NCI-H1092 treated with DMSO at 0.1 percent for 48 hours (cell line): ENCODE measurements around the gene GLRX5.

Source experiments
- DNase-seq: peaks from one replicate; lab custom pipeline; 2025; lab: John Stamatoyannopoulos, UW

The GLRX5 gene

DNA sequence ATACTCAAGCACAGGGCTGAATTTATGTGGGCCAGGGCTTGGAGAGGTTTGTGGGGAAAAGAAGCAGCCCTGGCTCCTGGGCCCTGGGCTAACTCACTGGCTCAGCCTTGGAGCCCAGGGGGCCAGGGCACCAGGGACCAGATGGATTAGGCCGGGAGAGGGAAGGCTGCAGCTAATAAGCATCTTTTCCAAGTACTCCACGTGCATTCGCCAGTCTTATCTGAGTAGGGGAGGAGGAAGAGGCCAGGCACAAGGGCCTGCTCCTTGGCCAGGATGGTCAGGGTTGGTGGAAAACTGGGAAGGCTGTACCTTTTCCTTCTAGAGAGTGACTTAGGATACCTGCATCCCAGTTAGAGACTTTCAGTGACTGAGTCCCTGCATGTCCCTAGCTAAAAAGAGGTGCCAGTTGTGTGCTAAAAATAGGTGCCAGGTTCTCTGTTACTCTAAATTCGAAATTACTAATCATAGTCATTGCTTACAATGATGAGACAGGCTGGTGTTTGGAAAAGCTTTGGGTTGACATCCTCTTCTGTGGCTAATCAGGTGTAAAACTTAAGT lies 1.3 kb downstream of the GLRX5 start:
- DNase-seq = no peak

GRCh38 chr14:95536671-95537070 lies 1.8 kb downstream of the GLRX5 start:
- no peak for DNase-seq

DNA sequence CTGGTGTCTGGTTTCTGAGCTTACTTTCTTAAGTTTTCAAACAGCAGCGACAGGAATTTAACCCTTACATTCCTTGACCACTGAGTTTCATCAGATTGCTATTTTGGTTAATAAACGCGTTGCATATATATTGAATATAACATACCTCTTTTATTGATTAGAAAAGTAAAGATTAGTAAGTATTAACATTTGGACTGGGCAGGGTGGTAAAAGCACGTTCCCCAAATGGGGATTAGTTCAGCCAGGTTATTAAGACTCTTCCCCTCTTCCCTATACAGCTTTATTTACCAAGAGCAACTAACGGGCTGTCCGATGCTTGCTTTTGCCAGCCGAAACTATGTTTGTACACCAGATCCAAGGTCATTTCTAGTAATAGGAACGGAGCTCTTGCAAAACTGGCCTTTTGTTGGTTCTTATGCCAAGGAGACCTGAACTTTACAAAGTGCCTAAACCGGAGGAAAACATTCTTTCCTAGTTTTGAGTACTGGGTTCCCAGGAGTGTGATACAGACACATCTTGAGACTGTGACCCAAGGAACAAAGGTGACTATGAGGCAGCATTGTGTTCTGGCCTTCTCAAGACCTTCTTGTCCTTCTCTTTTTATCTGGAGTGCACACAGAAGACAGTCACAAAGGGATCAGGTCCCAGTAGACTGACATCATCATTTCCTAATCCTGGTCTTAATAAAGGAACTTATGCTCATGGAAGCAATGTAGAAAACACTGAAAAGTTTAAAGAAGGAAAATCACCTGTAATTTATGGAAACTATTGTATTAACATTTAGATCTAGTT lies 2.6 kb downstream of the GLRX5 start:
- no peak for DNase-seq

- no peak for DNase-seq
Observed at GRCh38 chr14:95538801-95539509, 4.1 kb downstream of the GLRX5 start.

DNA sequence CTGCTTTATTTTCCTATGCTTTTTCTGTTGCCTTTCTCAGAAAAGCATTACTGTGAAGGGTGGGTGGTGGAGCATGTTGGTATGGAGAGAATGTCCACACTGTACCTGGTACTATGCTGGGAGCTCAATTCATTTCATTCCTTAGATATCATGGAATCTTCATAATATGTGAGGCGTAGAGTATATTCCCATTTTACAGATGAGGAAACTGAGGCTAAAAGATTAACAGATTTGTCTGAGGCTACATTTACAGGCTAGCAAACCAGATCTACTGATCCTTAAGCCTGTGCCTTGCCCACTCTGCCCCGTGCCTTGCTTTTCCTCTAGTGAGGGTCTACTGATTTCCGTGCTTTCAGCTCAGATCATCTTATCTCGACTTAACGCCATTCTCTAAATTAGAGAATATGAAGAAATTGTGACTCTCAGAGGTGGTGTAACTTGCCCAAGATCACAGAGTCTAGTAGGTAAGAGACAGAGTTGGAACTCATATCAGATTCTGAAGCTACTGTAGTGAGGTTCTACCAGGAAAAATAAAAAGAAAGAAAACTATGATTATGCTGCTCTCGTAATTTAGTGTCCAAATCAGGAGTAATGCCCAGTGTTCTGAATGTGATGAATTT lies 5.5 kb downstream of the GLRX5 start:
- DNase-seq = no peak

GRCh38 chr14:95541346-95541745 lies 6.5 kb downstream of the GLRX5 start:
- DNase-seq = no peak

DNA sequence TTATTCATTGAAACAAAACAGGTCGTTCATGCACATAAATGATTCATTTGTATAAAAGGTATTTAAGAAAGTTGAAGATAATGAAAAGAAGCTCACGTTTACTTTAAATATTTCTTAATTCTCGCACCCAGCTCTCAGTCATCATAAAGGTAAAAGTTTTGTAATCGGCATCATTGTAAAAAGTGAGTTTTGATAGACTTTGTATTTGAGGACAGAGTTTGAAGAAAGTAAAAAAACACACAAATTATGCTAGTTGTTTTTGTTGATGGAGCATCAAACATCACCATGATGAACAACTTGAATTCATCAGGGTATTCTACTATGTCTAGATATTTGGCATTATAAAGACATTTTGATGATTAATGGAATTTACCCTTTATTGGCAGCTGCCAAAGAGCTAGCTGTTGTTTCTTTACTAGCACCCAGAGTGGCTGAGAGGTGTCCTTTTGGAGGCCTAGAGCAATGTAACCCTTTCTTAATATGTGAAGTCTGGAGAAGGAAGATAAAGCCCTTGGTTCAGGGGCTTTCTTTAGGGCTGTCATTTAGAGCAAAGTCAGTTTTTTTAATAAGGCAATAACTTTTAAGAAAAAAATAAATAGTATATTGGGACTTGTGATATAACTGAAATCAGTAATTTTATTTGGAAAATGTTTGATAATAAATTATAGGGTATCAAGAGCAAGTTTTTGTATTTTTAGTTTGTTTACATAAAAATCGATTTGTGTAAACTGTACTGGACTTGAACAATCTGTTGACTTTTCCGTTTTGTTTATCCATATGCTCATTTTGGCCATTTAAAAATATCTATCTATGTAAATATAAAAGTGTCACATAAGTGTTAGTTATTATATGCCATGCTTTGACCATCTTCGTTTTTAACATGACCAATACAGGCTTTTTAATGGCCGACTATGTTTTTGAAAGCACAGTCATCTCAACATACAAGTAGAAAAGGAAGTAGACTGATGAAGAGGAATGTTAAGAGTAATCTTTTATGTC lies 7.4 kb downstream of the GLRX5 start:
- DNase-seq = no peak

DNA sequence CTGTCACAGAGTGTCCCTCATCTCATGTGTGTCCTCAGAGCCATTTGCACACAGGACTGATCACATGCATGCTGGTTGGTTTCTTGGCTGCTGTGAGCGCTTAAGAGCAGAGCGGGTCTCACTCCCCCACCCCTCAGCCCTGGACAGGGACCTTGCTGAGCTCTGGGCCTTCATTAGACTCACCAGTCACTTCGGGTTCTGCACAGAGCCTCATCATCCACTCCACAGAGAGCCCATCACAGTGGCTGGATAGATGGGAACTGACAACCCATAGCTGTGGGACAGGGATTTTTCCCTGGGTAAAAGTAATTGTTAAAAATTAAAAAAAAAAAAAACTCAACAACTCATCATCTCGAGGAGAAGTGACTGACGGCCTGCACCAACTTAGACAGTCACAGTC lies 8.2 kb downstream of the GLRX5 start:
- no peak for DNase-seq

- no peak for DNase-seq
Observed at GRCh38 chr14:95544588-95544987, 9.7 kb downstream of the GLRX5 start.

GRCh38 chr14:95545515-95546168 lies 10.8 kb downstream of the GLRX5 start:
- no peak for DNase-seq

DNA sequence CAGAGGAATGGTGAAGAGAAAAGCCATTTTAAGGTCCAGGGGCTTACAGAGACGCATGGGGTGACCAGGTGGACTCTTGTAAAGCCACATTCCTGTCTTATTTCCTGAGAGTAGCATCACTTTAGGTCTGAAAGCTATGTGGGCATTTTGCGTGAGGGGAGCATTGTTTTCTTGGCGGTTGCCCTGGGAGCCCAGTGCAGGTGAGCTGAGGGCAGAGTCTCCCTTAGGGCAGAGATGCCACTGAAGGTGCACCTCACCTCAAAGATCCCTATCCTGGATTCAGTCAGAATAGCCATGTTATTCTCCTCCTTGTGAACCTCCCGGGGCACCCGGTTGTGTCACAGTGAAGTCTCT lies 12.4 kb downstream of the GLRX5 start:
- no peak for DNase-seq

DNA sequence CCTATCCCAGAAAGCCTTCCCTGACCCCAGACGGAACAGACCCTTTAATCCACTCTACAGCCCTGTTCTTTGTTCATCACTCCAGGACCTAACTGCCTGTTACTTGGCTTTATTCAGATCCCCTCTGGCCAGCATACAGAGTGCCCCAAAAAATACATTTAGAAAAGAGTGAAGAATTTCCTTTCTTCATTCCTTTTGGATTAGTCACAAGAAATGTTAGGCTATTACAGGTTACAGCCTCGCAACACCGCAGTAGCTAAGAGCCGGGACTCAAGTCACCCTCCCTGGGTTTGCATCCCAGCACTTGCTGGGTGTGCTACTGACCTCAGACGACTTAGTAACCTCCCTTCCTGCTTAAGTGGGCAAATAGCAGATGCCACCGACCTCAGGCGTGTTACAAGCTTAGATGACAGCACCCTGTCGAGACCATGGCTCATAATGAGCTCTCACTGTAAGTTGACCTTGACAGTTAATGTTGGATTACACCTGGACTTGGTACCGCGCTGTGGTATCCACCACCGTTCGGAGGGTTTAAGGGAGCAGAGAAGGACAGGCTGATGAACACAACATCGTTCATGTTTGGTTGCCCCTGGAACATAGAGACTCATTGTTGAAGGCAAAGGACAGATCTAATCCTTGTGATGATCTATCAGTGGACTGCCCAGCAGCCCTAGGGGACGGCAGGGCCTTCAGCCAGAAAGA lies 12.9 kb downstream of the GLRX5 start:
- DNase-seq = no peak

DNA sequence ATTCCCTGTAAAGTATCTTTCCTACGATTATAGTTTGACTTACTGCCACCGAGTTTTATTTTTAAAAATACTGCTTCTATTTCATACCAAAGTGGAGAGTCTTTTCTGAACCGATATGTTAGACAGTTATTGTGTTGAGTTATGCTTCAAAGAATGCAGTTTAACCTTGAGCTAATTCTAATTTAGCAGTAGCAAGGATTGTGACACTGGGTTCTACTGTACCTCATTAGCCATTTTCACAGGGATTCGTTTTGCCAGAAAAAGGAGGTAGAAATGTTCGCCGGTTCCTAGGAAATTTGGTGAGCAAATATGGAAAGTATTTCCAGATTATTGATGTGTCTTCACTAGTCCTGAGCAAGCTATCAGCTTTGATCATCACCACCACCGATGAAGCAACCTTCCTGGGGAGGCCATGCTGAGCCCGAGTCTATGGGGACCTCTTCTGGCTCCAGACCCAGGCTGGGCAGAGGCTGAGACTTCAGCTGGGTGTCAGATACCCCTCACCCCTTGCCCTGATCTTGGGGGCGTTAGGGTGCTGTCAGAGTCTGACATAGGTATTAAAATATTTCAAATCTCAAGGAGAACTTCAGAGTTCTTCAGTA lies 13.6 kb downstream of the GLRX5 start:
- DNase-seq = no peak

GRCh38 chr14:95549656-95550585 lies 15.1 kb downstream of the GLRX5 start:
- DNase-seq = no peak

DNA sequence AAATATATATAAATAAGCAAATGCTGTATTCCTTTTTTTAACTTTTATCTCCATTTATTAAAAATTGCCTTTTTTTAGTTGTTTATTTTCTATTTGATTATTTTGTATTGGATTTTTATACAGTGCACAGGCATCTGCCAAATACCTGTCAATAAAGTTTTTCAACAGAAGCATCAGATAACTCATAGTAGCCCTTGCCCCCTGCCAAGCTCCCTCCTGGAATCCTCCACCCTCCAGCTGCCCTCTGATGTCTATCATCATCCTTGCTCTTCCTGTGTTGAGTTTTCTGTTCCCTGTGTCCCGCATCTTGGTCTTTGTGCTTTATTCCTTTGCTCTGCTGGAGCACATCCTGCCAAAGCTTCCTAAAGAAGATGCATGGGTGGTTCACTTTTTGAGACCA lies 16.6 kb downstream of the GLRX5 start:
- DNase-seq = no peak

DNA sequence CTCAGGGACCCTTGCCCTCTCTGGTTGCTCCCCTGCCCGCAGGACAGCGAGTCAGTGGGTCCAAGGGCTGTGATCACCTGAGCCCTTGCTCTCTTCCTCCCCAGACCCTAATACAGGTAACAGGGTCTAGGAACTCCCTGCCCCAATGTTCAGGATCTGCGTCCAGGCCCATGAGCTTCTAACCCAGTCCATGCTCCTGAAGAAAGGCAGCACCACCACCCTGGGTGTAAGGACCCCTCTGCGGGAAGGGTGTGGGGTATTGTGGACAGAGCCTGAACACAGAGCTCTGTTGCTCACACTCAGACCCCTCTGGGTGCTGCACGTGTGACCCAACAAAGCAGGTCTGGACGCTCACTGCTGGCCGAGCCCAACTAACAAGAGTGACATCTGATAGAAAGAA lies 18.3 kb downstream of the GLRX5 start:
- DNase-seq = no peak

GRCh38 chr14:95555053-95555452 lies 20.2 kb downstream of the GLRX5 start:
- no peak for DNase-seq

DNA sequence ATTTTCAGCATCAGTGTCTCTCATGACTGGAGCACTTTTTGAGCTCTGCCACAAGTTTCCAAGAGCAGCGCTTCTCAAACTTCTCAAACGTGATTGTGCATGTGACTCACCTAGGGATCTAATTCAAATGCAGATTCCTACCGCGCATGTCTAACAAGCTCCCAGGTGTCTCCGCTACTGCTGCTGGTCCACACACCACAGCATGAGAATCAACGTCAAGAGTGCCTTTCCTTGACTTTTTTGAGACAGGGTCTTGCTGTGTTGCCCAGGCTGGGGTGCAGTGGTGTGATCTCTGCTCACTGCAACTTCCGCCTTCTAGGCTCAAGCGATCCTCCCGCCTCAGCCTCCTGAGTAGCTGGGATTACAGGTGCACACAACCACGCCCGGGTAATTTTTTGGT lies 22.4 kb downstream of the GLRX5 start:
- no peak for DNase-seq

DNA sequence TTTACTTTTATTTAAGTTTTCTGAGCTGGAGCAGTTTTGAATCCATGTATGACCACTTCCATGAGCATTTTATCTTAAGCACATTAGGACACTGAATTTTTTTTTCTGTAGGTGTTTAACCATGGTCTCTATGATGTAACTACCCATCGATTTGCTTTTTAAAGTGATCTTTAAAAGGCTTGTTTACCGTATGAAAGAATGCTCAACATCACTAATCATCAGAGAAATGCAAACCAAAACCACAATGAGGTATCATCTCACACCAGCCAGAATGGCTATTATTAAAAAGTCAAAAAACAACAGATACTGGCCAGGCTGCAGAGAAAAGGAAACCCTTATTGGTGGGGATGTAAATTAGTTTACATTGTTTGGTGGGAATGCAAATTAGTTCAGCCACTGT lies 23.0 kb downstream of the GLRX5 start:
- no peak for DNase-seq
